HL-60 (cell line): Measurements from ENCODE around the gene BANP.
"Not testable (repeated sequence)": the region's sequence is repeated elsewhere in the genome, so short reads cannot be mapped to it uniquely, and the experiment has no call there.

ENCODE experiments used
- DNase-seq, 2 experiments: peaks; one replicate each; pipeline ENCODE4 v3.0.0-alpha.2; 2010 to 2020; ENCODE audit warnings: low read depth in 1 of 2, low spot score in 1 of 2
- H3K27ac ChIP-seq: fragments of 250-450 bp; sonication (Bioruptor Pico); replicated peaks from 2 replicates; pipeline ENCODE4 v1.5.1; 2020; ENCODE audit warnings: mild to moderate bottlenecking, moderate library complexity
- H3K27me3 ChIP-seq: fragments of 250-450 bp; sonication (Bioruptor Pico); 2 replicates; pipeline ENCODE4 v1.5.1; 2021; ENCODE audit warnings: mild to moderate bottlenecking, moderate library complexity; ENCODE audit not compliant: insufficient read depth, poor library complexity, severe bottlenecking
- H3K4me3 ChIP-seq: replicated peaks from 2 replicates; pipeline ENCODE4 v1.5.1; 2011; ENCODE audit warnings: mild to moderate bottlenecking, control low read depth, low read length; ENCODE audit not compliant: insufficient read depth
- CTCF ChIP-seq: IDR thresholded peaks from one replicate; pipeline ENCODE4 v1.5.1; 2011; ENCODE audit warnings: low read length, control low read depth, inconsistent platforms; ENCODE audit not compliant: insufficient read depth
- GABPA ChIP-seq: IDR thresholded peaks from 2 replicates; pipeline ENCODE4 v1.6.1; 2012; ENCODE audit warnings: low read depth
- POLR2AphosphoS5 ChIP-seq: IDR thresholded peaks from 2 replicates; pipeline ENCODE4 v1.6.1; 2012; ENCODE audit warnings: low read depth
- REST ChIP-seq: IDR thresholded peaks from 2 replicates; pipeline ENCODE4 v1.6.1; 2012; ENCODE audit warnings: low read depth; ENCODE audit not compliant: insufficient replicate concordance
- SPI1 ChIP-seq: IDR thresholded peaks from 2 replicates; pipeline ENCODE4 v1.6.1; 2012; ENCODE audit warnings: low read depth, mild to moderate bottlenecking, borderline replicate concordance

BANP gene

GRCh38 chr16:88034770-88035169, 83.5 kb downstream of the BANP start:
- TF ChIP-seq REST (no peak), SPI1 (no peak), POLR2AphosphoS5 (no peak), CTCF (no peak), GABPA (no peak)
- H3K4me3 ChIP-seq = no peak overlapping the region
- no peak overlapping the region for H3K27ac ChIP-seq
- no peak for DNase-seq
- no peaks in the 10 kb centered on the region for H3K27me3 ChIP-seq

GRCh38 chr16:88035292-88035691, 84.1 kb downstream of the BANP start:
- no peak for DNase-seq
- Histone ChIP-seq H3K4me3 (no peak overlapping the region), H3K27ac (no peak overlapping the region), H3K27me3 (no peaks in the 10 kb centered on the region)
- TF ChIP-seq REST = no peak
- TF ChIP-seq SPI1 = no peak
- TF ChIP-seq GABPA = no peak
- no peak for TF ChIP-seq CTCF
- TF ChIP-seq POLR2AphosphoS5 = no peak

- H3K27me3 ChIP-seq, DNase-seq, H3K27ac ChIP-seq, H3K4me3 ChIP-seq: not testable (repeated sequence)
Measured at GRCh38 chr16:88035884-88036639, 84.8 kb downstream of the BANP start.

GRCh38 chr16:88036640-88036996, 85.4 kb downstream of the BANP start:
- not testable (repeated sequence) for H3K27ac ChIP-seq, H3K27me3 ChIP-seq, H3K4me3 ChIP-seq, DNase-seq

- not testable (repeated sequence) for H3K27ac ChIP-seq, DNase-seq, H3K27me3 ChIP-seq, H3K4me3 ChIP-seq
Measured at GRCh38 chr16:88037359-88037758, 86.1 kb downstream of the BANP start.

GRCh38 chr16:88037876-88038525, 86.8 kb downstream of the BANP start:
- H3K27me3 ChIP-seq, H3K27ac ChIP-seq, H3K4me3 ChIP-seq, DNase-seq: not testable (repeated sequence)

- H3K27me3 ChIP-seq, DNase-seq, H3K4me3 ChIP-seq, H3K27ac ChIP-seq: not testable (repeated sequence)
Measured at GRCh38 chr16:88038526-88038908, 87.3 kb downstream of the BANP start.
